K562 (cell line): Measurements from ENCODE around the gene CALY.

Experiments
- CTCF ChIP-seq, 3 experiments: IDR thresholded peaks in 2 of 3; conservative IDR thresholded peaks in 1 of 3; 2 replicates each; pipeline ENCODE4 v1.5.1; 2011 to 2012; ENCODE audit warnings: low read length in 3 of 3, mild to moderate bottlenecking in 3 of 3, control low read depth in 2 of 3, improper control_type of control experiment in 1 of 3, inconsistent platforms in 1 of 3, low read depth in 1 of 3, mixed read lengths in 1 of 3, moderate library complexity in 1 of 3; ENCODE audit not compliant: insufficient read depth in 2 of 3
- CUX1 ChIP-seq: fragments of 200-800 bp; sonication (Bioruptor generic); IDR thresholded peaks from 2 replicates; pipeline ENCODE4 v1.6.1; 2016; ENCODE audit warnings: missing genetic modification characterization, missing compliant biosample characterization
- EZH2 ChIP-seq: IDR thresholded peaks from 2 replicates; pipeline ENCODE4 v1.6.1; 2012; ENCODE audit warnings: low read depth, mild to moderate bottlenecking, inconsistent platforms, low read length, borderline replicate concordance
- FOS ChIP-seq: IDR thresholded peaks from 3 replicates; pipeline ENCODE4 v1.6.1; 2011; ENCODE audit not compliant: insufficient read length; ENCODE audit errors: extremely low read depth
- FOSL1 ChIP-seq: fragments of 200-800 bp; sonication (Bioruptor generic); conservative IDR thresholded peaks from 2 replicates; pipeline ENCODE4 v1.6.1; 2016; ENCODE audit warnings: missing genetic modification characterization, missing compliant biosample characterization
- MLX ChIP-seq, 2 experiments: fragments of 450-650 bp in 1 of 2; sonication (generic) in 1 of 2; formaldehyde crosslinking; conservative IDR thresholded peaks; 2 replicates each; pipeline versions ENCODE4 v1.4.0 to v1.8.1; 2020 to 2022; ENCODE audit warnings: mild to moderate bottlenecking in 1 of 2, missing genetic modification reagents in 1 of 2
- ZFP1 ChIP-seq: fragments of 450-650 bp; formaldehyde crosslinking; IDR thresholded peaks from 2 replicates; pipeline ENCODE4 v1.4.0; 2020; ENCODE audit warnings: mild to moderate bottlenecking, mixed read lengths

GRCh38 chr10:133312016-133312768 lies 24.5 kb downstream of the CALY start:
- no peak for TF ChIP-seq FOS
- no peak for TF ChIP-seq CUX1 (CRISPR knock-in tag)
- no peak for TF ChIP-seq MLX (CRISPR knock-in tag; conservative IDR thresholded peaks at IDR 0.05)
- TF ChIP-seq CTCF (IDR thresholded peaks at IDR 0.05 in 2 of 3, conservative IDR thresholded peaks at IDR 0.05 in 1 of 3; ENCODE audit: insufficient read depth in 2 of 3, low read depth in 1 of 3, low read length in 3 of 3) = no peak
- no peak for TF ChIP-seq EZH2
- TF ChIP-seq ZFP1 = no peak
- TF ChIP-seq FOSL1 = no peak
